Smooth muscle cell (in vitro differentiated cells): ENCODE data around the gene TNFRSF4. TPM values are rescaled to one million over a fixed set of nuclear protein-coding genes. Genes with fewer than 3 reads are reported as not detected.
"Not testable (repeated sequence)": the region's sequence is repeated elsewhere in the genome, so short reads cannot be mapped to it uniquely, and the experiment has no call there.

Source experiments
- DNase-seq: peaks from one replicate; lab custom pipeline; 2025; ENCODE audit not compliant: unreplicated experiment; lab: John Stamatoyannopoulos, UW
- H2AFZ ChIP-seq: fragments of 200-600 bp; sonication (generic); 2 replicates; pipeline ENCODE4 v1.6.0; 2016; ENCODE audit warnings: antibody characterized with exemption, low read depth, mild to moderate bottlenecking
- H3F3A ChIP-seq: fragments of 200-600 bp; sonication (generic); 2 replicates; pipeline ENCODE4 v1.6.0; 2017; ENCODE audit warnings: antibody characterized with exemption, low read depth
- H3K27ac ChIP-seq: fragments of 200-600 bp; sonication (generic); 2 replicates; pipeline ENCODE4 v1.5.1; 2016; ENCODE audit warnings: low read depth, mild to moderate bottlenecking
- H3K27me3 ChIP-seq: fragments of 200-600 bp; sonication (generic); 2 replicates; pipeline ENCODE4 v1.6.1; 2016; ENCODE audit warnings: low read depth, mild to moderate bottlenecking
- H3K36me3 ChIP-seq: fragments of 200-600 bp; sonication (generic); 2 replicates; pipeline ENCODE4 v1.5.1; 2016; ENCODE audit warnings: low read depth
- H3K4me1 ChIP-seq: fragments of 200-600 bp; sonication (generic); 2 replicates; pipeline ENCODE4 v1.5.1; 2016; ENCODE audit warnings: low read depth
- H3K4me2 ChIP-seq: fragments of 200-600 bp; sonication (generic); 2 replicates; pipeline ENCODE4 v1.6.0; 2016; ENCODE audit warnings: mild to moderate bottlenecking
- H3K4me3 ChIP-seq: fragments of 200-600 bp; sonication (generic); 2 replicates; pipeline ENCODE4 v1.5.1; 2016; ENCODE audit warnings: mild to moderate bottlenecking
- H3K79me2 ChIP-seq: fragments of 200-600 bp; sonication (generic); 2 replicates; pipeline ENCODE4 v1.6.0; 2016; ENCODE audit warnings: low read depth, mild to moderate bottlenecking
- H3K9ac ChIP-seq: fragments of 200-600 bp; sonication (generic); 2 replicates; pipeline ENCODE4 v1.6.0; 2016; ENCODE audit warnings: low read depth
- H3K9me3 ChIP-seq: fragments of 200-600 bp; sonication (generic); replicated peaks from 2 replicates; pipeline ENCODE4 v1.5.1; 2016; ENCODE audit warnings: low read depth
- H4K20me1 ChIP-seq: fragments of 200-600 bp; sonication (generic); 2 replicates; pipeline ENCODE4 v1.6.0; 2016; ENCODE audit warnings: low read depth
- WGBS: methylation state at CpG from one replicate; pipeline ENCODE4 v1.1.7; 2016; ENCODE audit warnings: low lambda C conversion rate; 5-methylcytosine and 5-hydroxymethylcytosine counted together
- polyA plus RNA-seq: library from polyadenylated mRNA; unstranded; fragments of >200 nt; fragmentation: Nextera tagmentation; extraction: Ambion mirVana; gene quantifications from 2 replicates; pipeline ENCODE4 v1.2.1, GENCODE V29; 2016
- total RNA-seq: library from RNA; depleted of rRNA; stranded (reverse); fragments of >200 nt; gene quantifications from 2 replicates; pipeline ENCODE4 v1.2.3, GENCODE V29; 2014
- TF ChIP-seq, protein P1 (sequence below): fragments of 200-600 bp; sonication (generic); IDR thresholded peaks from 2 replicates; pipeline ENCODE4 v1.5.1; 2017; ENCODE audit warnings: borderline replicate concordance, mild to moderate bottlenecking, antibody characterized with exemption; ENCODE audit not compliant: insufficient read depth, poor library complexity, severe bottlenecking

TNFRSF4 gene
- total and polyA plus RNA-seq, 2 experiments from 2014 or later: not detected

DNA sequence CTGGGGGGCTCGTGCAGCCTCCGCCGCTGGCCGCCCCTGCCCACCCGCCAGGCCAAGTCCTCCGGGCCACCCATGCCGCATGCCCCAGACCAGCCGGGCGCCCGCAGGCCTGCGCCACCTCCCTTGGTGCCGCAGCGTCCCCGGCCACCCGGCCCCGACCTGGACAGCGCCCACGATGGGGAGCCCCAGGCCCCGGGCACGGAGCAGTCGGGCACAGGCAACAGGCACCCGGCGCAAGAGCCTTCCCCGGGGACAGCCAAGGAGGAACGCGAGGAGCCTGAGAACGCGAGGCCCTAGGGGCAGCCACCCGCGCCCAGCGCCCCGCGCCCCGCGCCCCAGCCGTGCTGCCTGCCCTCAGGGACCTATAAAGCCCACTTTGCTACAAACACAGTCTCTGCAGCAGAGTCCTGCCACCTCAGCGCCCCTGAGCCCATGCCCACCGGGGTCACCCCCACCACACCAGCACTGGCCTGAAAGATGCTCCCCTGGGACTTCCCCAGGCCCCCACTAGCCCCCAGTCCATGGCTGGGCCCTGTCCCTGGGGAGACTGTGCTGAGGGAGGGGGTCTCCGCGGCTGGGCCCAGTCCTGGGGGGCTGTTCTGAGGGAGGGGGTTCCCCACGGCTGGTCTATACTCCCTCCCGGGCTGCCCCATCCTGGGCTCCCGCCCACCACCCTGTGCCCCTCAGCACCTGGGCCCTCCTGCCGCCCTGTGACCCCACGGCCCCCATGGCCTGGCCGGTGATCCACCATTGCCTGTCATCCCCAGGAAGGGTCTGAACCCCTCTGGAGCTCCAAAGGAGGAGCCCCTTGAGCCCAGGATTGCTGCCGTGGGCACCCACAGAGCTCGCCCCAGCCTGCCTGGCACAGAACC is 16.2 kb downstream of the TNFRSF4 start:
- Histone ChIP-seq H3K9ac (no peak overlapping the region), H3F3A (no peaks in the 10 kb centered on the region), H3K4me1 (no peaks in the 10 kb centered on the region), H3K27ac (no peak overlapping the region), H3K9me3 (no peaks in the 10 kb centered on the region), H3K4me3 (no peak overlapping the region), H2AFZ (no peak overlapping the region), H3K36me3 (no peaks in the 10 kb centered on the region), H3K79me2 (no peaks in the 10 kb centered on the region), H4K20me1 (no peaks in the 10 kb centered on the region), H3K4me2 (no peak overlapping the region), H3K27me3 (no peaks in the 10 kb centered on the region)
- TF ChIP-seq, protein P1, sequence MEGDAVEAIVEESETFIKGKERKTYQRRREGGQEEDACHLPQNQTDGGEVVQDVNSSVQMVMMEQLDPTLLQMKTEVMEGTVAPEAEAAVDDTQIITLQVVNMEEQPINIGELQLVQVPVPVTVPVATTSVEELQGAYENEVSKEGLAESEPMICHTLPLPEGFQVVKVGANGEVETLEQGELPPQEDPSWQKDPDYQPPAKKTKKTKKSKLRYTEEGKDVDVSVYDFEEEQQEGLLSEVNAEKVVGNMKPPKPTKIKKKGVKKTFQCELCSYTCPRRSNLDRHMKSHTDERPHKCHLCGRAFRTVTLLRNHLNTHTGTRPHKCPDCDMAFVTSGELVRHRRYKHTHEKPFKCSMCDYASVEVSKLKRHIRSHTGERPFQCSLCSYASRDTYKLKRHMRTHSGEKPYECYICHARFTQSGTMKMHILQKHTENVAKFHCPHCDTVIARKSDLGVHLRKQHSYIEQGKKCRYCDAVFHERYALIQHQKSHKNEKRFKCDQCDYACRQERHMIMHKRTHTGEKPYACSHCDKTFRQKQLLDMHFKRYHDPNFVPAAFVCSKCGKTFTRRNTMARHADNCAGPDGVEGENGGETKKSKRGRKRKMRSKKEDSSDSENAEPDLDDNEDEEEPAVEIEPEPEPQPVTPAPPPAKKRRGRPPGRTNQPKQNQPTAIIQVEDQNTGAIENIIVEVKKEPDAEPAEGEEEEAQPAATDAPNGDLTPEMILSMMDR: no peak
- no peak for DNase-seq
- WGBS: 96% methylated on average over 37 of the region's 48 CpGs

DNA sequence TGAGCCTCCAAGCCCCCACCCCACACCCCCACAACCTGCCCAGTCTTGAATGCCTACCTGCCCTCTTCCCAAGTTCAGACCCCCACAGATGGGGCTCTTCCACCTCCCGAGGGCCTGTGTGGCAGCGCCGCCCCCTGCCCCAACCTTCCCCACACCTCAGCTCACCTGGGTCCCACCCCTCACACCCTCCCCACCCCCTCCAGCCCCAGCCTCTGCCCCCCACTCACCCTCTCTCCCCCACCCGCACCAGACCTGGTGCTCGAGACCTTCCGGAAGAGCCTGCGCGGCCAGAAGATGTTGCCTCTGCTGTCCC is 16.8 kb downstream of the TNFRSF4 start:
- DNase-seq: no peak
- TF ChIP-seq, protein P1: no peak
- no peak overlapping the region for H3K9ac ChIP-seq
- H3K4me3 ChIP-seq: no peak overlapping the region
- no peaks in the 10 kb centered on the region for H3K4me1 ChIP-seq
- 100% methylated on average over 5 of the region's 8 CpGs for WGBS
- no peaks in the 10 kb centered on the region for H3K9me3 ChIP-seq
- H3F3A ChIP-seq: no peaks in the 10 kb centered on the region
- no peaks in the 10 kb centered on the region for H3K79me2 ChIP-seq
- H4K20me1 ChIP-seq: no peaks in the 10 kb centered on the region
- H3K27me3 ChIP-seq: no peaks in the 10 kb centered on the region
- no peaks in the 10 kb centered on the region for H3K36me3 ChIP-seq
- H3K27ac ChIP-seq: no peak overlapping the region
- no peak overlapping the region for H2AFZ ChIP-seq
- H3K4me2 ChIP-seq: no peak overlapping the region

DNA sequence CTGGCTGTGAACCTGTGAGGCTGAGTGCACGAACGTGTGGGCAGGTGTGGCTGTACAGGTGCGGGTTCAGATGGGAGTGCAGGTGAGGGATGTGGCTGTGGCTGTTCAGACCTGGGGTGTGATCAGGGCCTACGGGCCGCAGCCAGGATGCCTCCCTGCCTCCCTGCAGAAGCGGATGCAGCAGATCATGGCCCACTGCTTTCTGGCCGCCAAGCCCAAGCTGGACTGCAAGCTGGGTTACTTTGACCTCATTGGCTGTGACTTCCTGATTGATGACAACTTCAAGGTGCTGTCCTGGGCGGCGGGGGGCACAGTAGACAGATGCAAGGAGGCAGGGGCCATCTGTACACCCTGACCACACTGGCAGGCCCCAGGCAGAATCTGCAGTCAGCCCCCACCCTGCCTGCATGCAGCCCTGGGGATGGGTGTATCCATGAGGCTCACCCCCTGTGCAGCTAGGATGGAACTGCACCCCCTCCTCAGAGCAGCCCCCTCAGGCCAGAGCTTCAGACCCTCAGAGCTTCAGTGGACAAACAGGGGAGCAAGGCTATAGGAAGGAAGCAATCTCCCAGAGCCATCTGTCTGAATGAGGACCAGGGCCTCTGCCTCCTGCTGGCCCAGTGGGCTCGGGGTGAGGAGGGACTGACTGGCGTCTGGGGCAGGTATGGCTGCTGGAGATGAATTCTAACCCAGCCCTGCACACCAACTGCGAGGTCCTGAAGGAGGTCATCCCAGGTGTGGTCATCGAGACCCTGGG is 17.3 kb downstream of the TNFRSF4 start:
- TF ChIP-seq, protein P1: no peak
- no peaks in the 10 kb centered on the region for H3K4me1 ChIP-seq
- no peak overlapping the region for H3K4me2 ChIP-seq
- no peak overlapping the region for H3K4me3 ChIP-seq
- H3K9me3 ChIP-seq: no peaks in the 10 kb centered on the region
- no peaks in the 10 kb centered on the region for H4K20me1 ChIP-seq
- H3F3A ChIP-seq: no peaks in the 10 kb centered on the region
- no peak overlapping the region for H2AFZ ChIP-seq
- WGBS: 90% methylated on average over 13 of the region's 13 CpGs
- H3K79me2 ChIP-seq: no peaks in the 10 kb centered on the region
- H3K27me3 ChIP-seq: no peaks in the 10 kb centered on the region
- no peak overlapping the region for H3K9ac ChIP-seq
- no peaks in the 10 kb centered on the region for H3K36me3 ChIP-seq
- no peak overlapping the region for H3K27ac ChIP-seq
- no peak for DNase-seq

DNA sequence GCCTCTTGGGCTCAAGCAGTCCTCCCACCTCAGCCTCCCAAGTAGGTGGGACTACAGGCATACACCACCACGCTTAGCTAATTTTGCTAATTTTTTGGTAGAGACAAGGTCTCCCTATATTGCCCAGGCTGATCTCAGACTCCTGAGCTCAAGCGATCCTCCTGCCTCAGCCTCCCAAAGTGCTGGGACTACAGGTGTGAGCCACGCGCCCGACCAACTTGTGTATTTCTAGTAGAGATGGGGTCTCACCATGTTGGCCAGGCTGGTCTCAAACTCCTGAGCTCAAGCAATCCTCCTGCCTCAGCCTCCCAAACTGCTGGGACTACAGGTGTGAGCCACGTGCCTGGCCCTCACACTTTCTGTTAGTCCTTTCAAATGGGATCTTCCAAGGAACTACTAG is 18.2 kb downstream of the TNFRSF4 start:
- H3K4me3 ChIP-seq, H3K4me2 ChIP-seq, H4K20me1 ChIP-seq, H3K9ac ChIP-seq, H3K4me1 ChIP-seq, H3K27me3 ChIP-seq, H3F3A ChIP-seq, H3K27ac ChIP-seq, DNase-seq, H3K79me2 ChIP-seq, H3K9me3 ChIP-seq, H3K36me3 ChIP-seq, H2AFZ ChIP-seq: not testable (repeated sequence)
- 86% methylated on average over 6 of the region's 6 CpGs for WGBS
